GM21360 (cell line): ENCODE measurements around the gene SH3GL3.

Experiments
- ATAC-seq: cut with Tn5 transposase; IDR thresholded peaks from one replicate; pipeline ENCODE4 v1.9.1; 2021; ENCODE audit warnings: mild to moderate bottlenecking, moderate library complexity; ENCODE audit not compliant: unreplicated experiment

SH3GL3 gene

GRCh38 chr15:83610901-83611685 is 164.0 kb downstream of the SH3GL3 start:
- ATAC-seq = no peak

DNA sequence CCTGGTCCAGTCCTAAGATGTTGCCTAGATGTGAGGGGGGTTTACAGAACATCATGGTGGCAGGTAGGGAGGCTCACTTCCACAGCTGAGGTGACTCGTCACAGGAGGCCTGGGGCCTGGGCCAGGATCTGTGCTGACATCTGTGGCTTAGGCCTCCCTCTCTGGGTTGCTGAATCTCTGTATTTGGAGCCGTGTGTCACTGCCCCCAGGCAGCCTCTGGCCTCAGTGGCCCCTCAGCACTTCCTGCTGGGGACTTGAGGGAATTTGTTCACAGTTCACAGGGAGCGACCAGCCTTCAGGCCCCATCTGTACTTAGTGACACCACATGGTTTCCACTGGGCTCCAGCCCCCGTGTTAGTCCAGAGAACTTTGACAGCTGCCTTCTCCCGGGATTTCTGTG is 165.1 kb downstream of the SH3GL3 start:
- no peak for ATAC-seq

- no peak for ATAC-seq
Measured at GRCh38 chr15:83612898-83613635, 165.9 kb downstream of the SH3GL3 start.

- ATAC-seq = no peak
Measured at GRCh38 chr15:83613714-83614113, 166.6 kb downstream of the SH3GL3 start.

- ATAC-seq = no peak
Measured at GRCh38 chr15:83616840-83617239, 169.7 kb downstream of the SH3GL3 start.

DNA sequence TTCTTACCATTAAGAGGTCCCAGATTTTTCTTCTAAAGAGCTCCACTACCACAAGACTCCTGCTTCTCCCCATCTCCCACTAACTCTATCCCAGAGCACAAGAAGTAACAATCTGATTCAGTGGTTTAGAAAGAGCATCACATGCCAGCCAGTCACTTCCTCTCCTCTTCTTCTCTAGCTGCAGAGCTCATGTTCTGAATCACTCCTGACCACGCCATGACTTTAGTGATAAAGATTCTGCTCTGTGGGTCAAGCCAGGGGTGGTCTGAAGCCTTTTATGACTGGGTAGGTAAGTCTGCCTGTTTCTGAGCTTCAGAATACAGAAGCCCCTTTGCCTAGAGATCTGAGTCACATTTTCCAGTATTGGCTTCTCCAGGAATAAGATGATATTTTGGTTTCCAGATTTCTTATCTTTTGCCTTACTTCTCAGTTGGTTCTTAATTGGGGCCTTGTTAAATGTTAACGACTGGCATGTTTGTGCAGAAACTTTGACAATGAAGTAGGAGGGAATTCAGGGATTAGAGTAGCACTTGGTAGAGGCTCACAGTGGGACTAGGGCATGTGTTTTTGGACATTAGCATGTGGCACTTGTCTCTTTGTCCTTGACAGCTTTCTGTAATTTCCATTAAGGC is 179.1 kb downstream of the SH3GL3 start:
- no peak for ATAC-seq

- ATAC-seq = no peak
Measured at GRCh38 chr15:83631534-83631933, 184.4 kb downstream of the SH3GL3 start.

DNA sequence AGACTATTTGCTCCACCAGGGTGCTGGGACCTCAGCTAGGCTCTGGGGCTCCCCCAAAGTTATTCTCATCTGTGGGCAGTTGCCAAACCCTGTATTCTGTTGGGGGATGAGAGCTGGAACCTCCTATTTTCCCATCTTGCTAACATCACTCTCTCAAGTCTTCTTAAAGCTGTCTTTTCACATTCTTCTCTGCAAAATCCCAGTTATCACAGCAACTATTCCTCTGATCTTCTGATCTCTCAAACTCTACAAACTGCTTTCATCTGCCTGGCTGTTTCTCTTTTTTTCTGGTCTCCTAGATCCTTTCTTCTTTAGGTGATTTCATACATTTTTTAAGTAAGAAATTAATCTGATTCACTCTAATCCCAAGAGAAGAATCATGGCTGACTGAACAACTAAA is 196.1 kb downstream of the SH3GL3 start:
- ATAC-seq = no peak

GRCh38 chr15:83644439-83644838 is 197.3 kb downstream of the SH3GL3 start:
- ATAC-seq = no peak

- ATAC-seq = no peak
Measured at GRCh38 chr15:83650831-83651230, 203.7 kb downstream of the SH3GL3 start.

DNA sequence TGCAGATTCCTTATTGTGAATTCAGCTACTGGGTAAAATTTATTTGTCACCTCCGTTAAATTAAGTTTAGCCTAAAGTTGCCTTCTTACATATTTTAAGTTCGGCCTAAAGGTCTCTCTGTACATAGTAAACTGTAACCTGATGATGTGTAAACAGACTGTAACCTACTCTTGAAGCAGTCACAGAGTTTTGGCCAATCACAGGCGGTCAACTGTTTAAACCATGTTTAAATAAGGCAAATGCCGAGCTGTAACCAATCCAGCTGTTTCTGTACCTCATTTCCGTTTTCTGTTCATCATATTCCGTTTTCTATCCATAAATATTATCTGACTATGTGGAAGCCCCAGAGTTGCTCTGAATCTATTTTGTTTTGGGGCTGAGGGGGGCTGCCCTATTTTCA is 204.4 kb downstream of the SH3GL3 start:
- ATAC-seq = no peak

GRCh38 chr15:83652626-83653204 is 205.6 kb downstream of the SH3GL3 start:
- ATAC-seq = no peak

- no peak for ATAC-seq
Measured at GRCh38 chr15:83653288-83653638, 206.1 kb downstream of the SH3GL3 start.

GRCh38 chr15:83653639-83654378 is 206.7 kb downstream of the SH3GL3 start, which contains the start of gene ADAMTSL3:
TSS of gene ADAMTSL3 (plus strand) at chr15:83654123. CDS start at chr15:83655762, 1,639 bp downstream.
- ATAC-seq = no peak

- no peak for ATAC-seq
Measured at GRCh38 chr15:83654379-83655236, 207.5 kb downstream of the SH3GL3 start.

DNA sequence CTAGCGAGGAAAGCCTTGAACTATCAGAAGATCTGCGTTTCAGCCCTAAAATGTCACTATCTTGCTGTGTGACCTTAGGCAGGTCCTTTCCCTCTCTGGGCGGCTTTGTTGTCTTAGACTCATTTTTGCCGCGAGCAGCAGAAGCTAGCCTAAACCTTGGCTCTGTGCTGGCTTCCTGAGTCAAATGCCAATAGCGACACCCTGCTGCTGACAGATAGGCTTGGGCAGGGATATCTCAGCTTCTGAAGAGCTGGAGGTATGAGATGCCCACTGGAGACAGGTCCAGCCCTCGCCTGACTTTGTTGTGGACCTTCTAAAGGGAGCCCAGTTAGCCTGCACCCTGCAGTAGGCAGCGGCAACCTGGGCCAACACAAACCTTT is 208.1 kb downstream of the SH3GL3 start:
- no peak for ATAC-seq

DNA sequence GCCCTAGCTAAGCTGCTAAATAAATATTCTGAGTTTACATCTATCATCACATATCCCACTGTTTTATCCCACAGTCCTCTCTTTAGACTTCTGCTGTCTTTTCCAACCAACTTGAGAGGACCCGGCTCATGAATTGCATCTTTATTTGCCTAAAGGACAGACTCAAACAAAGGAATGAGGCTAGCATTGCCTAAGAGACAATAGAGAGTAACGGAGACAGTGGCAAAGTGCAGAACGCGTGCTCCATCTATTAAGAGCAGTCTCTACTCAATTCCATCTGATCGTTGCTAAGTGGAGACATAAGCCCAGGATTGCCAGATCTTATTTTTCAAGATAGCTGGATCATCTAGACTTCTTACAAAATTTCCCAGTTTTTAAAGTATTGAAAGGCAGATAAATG is 209.1 kb downstream of the SH3GL3 start:
- ATAC-seq = no peak

- ATAC-seq = no peak
Measured at GRCh38 chr15:83656943-83657528, 209.9 kb downstream of the SH3GL3 start.

DNA sequence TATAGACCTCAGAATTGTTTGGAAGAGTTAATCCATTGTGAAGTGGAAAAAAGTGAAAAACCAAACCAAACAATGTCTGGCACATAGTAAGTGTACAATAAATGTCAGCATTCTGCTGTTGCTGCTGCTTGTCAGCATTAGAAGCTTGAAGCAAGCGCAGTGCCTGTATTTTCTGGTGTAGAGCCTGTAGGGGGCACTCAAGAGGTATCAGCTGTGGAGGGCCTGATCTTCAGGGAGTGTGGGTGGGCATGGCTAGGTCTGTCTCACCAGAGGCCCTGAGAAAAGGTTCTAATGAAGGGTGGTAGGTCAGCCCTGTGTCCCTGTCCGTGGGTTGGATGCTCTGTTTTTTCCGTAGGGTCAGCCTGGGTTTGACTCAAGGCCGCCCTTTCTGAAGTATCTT is 210.4 kb downstream of the SH3GL3 start:
- ATAC-seq = no peak
